Measurements from ENCODE around the gene MUC4.

- TF ChIP-seq CTCF (IDR thresholded peaks at IDR 0.05; ENCODE audit: low read depth, low read length), result no peak
- no peak for TF ChIP-seq POLR2A (IDR thresholded peaks at IDR 0.05; ENCODE audit: extremely low read depth, insufficient read length)
- no peak for TF ChIP-seq MAX (IDR thresholded peaks at IDR 0.05; ENCODE audit: low read depth, low read length)
Measured at GRCh38 chr3:195828762-195829161, 17.0 kb upstream of the MUC4 start.
